GM23338 (cell line): Measurements from ENCODE around the gene ZBTB12.

ENCODE experiments used
- CREB1 ChIP-seq: fragments of 250-450 bp; sonication (Bioruptor Pico); IDR thresholded peaks from 2 replicates; pipeline ENCODE4 v1.5.0; 2020; ENCODE audit warnings: low read depth, mild to moderate bottlenecking, moderate library complexity
- EZH2 ChIP-seq: fragments of 200-600 bp; sonication (generic); IDR thresholded peaks from one replicate; pipeline ENCODE4 v1.8.0; 2017; ENCODE audit warnings: antibody characterized with exemption, mild to moderate bottlenecking, low read depth; ENCODE audit not compliant: unreplicated experiment
- EZH2phosphoT487 ChIP-seq: fragments of 200-600 bp; sonication (generic); IDR thresholded peaks from one replicate; pipeline ENCODE4 v1.8.1; 2018; ENCODE audit warnings: antibody characterized with exemption; ENCODE audit not compliant: unreplicated experiment
- JUNB ChIP-seq: IDR thresholded peaks from one replicate; pipeline ENCODE4 v1.6.1; 2016; ENCODE audit warnings: antibody characterized with exemption; ENCODE audit not compliant: unreplicated experiment
- NANOG ChIP-seq: IDR thresholded peaks from 2 replicates; pipeline ENCODE4 v1.6.1; 2016; ENCODE audit warnings: antibody characterized with exemption, borderline replicate concordance
- POLR2AphosphoS5 ChIP-seq: IDR thresholded peaks from 2 replicates; pipeline ENCODE4 v1.6.1; 2016; ENCODE audit warnings: antibody characterized with exemption, low read depth
- STAT1 ChIP-seq: IDR thresholded peaks from one replicate; pipeline ENCODE4 v1.6.1; 2016; ENCODE audit warnings: antibody characterized with exemption; ENCODE audit not compliant: unreplicated experiment
- ZNF114 ChIP-seq: fragments of 250-450 bp; sonication (Bioruptor Pico); IDR thresholded peaks from 2 replicates; pipeline ENCODE4 v1.5.0; 2020; ENCODE audit warnings: mild to moderate bottlenecking, moderate library complexity
- ZNF331 ChIP-seq: fragments of 250-450 bp; sonication (Bioruptor Pico); IDR thresholded peaks from 2 replicates; pipeline ENCODE4 v1.5.0; 2020; ENCODE audit warnings: low read depth, mild to moderate bottlenecking, moderate library complexity
- TF ChIP-seq, protein P1 (sequence below), 2 experiments: fragments of 200-600 bp in 1 of 2; sonication (generic) in 1 of 2; conservative IDR thresholded peaks; 2 replicates each; pipeline versions ENCODE4 v1.5.1 to v1.6.1; 2016 to 2017; ENCODE audit warnings: antibody characterized with exemption in 2 of 2, low read depth in 2 of 2, mild to moderate bottlenecking in 2 of 2, moderate library complexity in 1 of 2
- TF ChIP-seq, protein P2 (sequence below): IDR thresholded peaks from one replicate; pipeline ENCODE4 v1.6.1; 2018; ENCODE audit warnings: antibody characterized with exemption; ENCODE audit not compliant: unreplicated experiment
- TF ChIP-seq, protein P3 (sequence below): IDR thresholded peaks from 2 replicates; pipeline ENCODE4 v1.6.1; 2016; ENCODE audit warnings: antibody characterized with exemption
- TF ChIP-seq, protein P4 (sequence below): fragments of 250-450 bp; sonication (Bioruptor Pico); IDR thresholded peaks from 2 replicates; pipeline ENCODE4 v1.5.0; 2020; ENCODE audit warnings: mild to moderate bottlenecking, moderate library complexity

DNA sequence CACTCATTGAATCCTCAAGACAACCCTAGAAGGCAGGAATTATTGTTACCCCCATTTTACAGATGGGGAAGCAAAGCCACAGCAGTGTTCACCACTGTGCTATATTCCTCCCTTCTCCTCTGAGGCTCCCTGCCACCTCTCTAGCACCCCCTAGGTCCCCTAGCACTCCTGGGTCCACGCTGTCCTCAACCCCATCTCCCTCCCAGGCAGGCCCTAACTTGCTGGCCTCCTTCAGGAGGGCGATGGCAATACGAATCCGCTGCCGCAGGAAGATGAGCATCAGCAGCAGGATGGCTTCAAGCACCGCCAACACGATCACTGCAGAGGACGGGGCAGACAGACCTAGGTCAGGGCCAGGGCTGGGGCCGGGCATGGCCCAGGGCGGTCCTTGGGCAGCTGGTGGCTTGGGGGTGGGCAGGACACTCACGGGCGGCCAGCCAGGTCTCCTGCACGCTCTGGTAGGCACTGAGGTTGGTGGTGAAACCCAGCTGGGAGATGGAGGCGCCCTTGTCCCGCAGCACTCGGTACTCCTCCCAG, 31.4 kb downstream of the ZBTB12 start:
- TF ChIP-seq POLR2AphosphoS5 = no peak
- no peak for TF ChIP-seq EZH2phosphoT487
- TF ChIP-seq EZH2 = no peak
- TF ChIP-seq, protein P1, sequence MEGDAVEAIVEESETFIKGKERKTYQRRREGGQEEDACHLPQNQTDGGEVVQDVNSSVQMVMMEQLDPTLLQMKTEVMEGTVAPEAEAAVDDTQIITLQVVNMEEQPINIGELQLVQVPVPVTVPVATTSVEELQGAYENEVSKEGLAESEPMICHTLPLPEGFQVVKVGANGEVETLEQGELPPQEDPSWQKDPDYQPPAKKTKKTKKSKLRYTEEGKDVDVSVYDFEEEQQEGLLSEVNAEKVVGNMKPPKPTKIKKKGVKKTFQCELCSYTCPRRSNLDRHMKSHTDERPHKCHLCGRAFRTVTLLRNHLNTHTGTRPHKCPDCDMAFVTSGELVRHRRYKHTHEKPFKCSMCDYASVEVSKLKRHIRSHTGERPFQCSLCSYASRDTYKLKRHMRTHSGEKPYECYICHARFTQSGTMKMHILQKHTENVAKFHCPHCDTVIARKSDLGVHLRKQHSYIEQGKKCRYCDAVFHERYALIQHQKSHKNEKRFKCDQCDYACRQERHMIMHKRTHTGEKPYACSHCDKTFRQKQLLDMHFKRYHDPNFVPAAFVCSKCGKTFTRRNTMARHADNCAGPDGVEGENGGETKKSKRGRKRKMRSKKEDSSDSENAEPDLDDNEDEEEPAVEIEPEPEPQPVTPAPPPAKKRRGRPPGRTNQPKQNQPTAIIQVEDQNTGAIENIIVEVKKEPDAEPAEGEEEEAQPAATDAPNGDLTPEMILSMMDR (conservative IDR thresholded peaks at IDR 0.05; ENCODE audit: low read depth in 2 of 2) = peak; percentile 49 to 66
- TF ChIP-seq, protein P2, sequence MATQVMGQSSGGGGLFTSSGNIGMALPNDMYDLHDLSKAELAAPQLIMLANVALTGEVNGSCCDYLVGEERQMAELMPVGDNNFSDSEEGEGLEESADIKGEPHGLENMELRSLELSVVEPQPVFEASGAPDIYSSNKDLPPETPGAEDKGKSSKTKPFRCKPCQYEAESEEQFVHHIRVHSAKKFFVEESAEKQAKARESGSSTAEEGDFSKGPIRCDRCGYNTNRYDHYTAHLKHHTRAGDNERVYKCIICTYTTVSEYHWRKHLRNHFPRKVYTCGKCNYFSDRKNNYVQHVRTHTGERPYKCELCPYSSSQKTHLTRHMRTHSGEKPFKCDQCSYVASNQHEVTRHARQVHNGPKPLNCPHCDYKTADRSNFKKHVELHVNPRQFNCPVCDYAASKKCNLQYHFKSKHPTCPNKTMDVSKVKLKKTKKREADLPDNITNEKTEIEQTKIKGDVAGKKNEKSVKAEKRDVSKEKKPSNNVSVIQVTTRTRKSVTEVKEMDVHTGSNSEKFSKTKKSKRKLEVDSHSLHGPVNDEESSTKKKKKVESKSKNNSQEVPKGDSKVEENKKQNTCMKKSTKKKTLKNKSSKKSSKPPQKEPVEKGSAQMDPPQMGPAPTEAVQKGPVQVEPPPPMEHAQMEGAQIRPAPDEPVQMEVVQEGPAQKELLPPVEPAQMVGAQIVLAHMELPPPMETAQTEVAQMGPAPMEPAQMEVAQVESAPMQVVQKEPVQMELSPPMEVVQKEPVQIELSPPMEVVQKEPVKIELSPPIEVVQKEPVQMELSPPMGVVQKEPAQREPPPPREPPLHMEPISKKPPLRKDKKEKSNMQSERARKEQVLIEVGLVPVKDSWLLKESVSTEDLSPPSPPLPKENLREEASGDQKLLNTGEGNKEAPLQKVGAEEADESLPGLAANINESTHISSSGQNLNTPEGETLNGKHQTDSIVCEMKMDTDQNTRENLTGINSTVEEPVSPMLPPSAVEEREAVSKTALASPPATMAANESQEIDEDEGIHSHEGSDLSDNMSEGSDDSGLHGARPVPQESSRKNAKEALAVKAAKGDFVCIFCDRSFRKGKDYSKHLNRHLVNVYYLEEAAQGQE = no peak
- no peak for TF ChIP-seq CREB1
- TF ChIP-seq, protein P3, sequence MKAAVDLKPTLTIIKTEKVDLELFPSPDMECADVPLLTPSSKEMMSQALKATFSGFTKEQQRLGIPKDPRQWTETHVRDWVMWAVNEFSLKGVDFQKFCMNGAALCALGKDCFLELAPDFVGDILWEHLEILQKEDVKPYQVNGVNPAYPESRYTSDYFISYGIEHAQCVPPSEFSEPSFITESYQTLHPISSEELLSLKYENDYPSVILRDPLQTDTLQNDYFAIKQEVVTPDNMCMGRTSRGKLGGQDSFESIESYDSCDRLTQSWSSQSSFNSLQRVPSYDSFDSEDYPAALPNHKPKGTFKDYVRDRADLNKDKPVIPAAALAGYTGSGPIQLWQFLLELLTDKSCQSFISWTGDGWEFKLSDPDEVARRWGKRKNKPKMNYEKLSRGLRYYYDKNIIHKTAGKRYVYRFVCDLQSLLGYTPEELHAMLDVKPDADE = no peak
- TF ChIP-seq JUNB = no peak
- TF ChIP-seq ZNF114 (CRISPR knock-in tag) = no peak
- TF ChIP-seq ZNF331 (CRISPR knock-in tag) = no peak
- TF ChIP-seq NANOG = no peak
- TF ChIP-seq STAT1 = no peak
- TF ChIP-seq, protein P4, sequence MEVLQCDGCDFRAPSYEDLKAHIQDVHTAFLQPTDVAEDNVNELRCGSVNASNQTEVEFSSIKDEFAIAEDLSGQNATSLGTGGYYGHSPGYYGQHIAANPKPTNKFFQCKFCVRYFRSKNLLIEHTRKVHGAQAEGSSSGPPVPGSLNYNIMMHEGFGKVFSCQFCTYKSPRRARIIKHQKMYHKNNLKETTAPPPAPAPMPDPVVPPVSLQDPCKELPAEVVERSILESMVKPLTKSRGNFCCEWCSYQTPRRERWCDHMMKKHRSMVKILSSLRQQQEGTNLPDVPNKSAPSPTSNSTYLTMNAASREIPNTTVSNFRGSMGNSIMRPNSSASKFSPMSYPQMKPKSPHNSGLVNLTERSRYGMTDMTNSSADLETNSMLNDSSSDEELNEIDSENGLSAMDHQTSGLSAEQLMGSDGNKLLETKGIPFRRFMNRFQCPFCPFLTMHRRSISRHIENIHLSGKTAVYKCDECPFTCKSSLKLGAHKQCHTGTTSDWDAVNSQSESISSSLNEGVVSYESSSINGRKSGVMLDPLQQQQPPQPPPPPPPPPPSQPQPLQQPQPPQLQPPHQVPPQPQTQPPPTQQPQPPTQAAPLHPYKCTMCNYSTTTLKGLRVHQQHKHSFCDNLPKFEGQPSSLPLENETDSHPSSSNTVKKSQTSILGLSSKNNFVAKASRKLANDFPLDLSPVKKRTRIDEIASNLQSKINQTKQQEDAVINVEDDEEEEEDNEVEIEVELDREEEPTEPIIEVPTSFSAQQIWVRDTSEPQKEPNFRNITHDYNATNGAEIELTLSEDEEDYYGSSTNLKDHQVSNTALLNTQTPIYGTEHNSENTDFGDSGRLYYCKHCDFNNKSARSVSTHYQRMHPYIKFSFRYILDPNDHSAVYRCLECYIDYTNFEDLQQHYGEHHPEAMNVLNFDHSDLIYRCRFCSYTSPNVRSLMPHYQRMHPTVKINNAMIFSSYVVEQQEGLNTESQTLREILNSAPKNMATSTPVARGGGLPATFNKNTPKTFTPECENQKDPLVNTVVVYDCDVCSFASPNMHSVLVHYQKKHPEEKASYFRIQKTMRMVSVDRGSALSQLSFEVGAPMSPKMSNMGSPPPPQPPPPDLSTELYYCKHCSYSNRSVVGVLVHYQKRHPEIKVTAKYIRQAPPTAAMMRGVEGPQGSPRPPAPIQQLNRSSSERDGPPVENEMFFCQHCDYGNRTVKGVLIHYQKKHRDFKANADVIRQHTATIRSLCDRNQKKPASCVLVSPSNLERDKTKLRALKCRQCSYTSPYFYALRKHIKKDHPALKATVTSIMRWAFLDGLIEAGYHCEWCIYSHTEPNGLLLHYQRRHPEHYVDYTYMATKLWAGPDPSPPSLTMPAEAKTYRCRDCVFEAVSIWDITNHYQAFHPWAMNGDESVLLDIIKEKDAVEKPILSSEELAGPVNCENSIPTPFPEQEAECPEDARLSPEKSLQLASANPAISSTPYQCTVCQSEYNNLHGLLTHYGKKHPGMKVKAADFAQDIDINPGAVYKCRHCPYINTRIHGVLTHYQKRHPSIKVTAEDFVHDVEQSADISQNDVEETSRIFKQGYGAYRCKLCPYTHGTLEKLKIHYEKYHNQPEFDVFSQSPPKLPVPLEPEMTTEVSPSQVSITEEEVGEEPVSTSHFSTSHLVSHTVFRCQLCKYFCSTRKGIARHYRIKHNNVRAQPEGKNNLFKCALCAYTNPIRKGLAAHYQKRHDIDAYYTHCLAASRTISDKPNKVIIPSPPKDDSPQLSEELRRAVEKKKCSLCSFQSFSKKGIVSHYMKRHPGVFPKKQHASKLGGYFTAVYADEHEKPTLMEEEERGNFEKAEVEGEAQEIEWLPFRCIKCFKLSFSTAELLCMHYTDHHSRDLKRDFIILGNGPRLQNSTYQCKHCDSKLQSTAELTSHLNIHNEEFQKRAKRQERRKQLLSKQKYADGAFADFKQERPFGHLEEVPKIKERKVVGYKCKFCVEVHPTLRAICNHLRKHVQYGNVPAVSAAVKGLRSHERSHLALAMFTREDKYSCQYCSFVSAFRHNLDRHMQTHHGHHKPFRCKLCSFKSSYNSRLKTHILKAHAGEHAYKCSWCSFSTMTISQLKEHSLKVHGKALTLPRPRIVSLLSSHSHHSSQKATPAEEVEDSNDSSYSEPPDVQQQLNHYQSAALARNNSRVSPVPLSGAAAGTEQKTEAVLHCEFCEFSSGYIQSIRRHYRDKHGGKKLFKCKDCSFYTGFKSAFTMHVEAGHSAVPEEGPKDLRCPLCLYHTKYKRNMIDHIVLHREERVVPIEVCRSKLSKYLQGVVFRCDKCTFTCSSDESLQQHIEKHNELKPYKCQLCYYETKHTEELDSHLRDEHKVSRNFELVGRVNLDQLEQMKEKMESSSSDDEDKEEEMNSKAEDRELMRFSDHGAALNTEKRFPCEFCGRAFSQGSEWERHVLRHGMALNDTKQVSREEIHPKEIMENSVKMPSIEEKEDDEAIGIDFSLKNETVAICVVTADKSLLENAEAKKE = no peak
